Nephron (organoid): Measurements from ENCODE around the gene NPAS4.
A peak's percentile ranks its signal among the peaks of the same experiment; 100 is the strongest.
"Not testable (repeated sequence)": the region's sequence is repeated elsewhere in the genome, so short reads cannot be mapped to it uniquely, and the experiment has no call there.

ENCODE experiments used
- H3K27ac Mint-ChIP-seq, 3 experiments: 2 replicates each; pipeline ENCODE4 v1.8.0; 2020; ENCODE audit warnings: mixed read lengths in 3 of 3, mild to moderate bottlenecking in 2 of 3, moderate library complexity in 1 of 3
- H3K27me3 Mint-ChIP-seq: 2 replicates; pipeline ENCODE4 v1.8.0; 2021; ENCODE audit warnings: low read depth, mild to moderate bottlenecking, moderate library complexity, mixed read lengths
- H3K36me3 Mint-ChIP-seq: 2 replicates; pipeline ENCODE4 v1.8.0; 2020; ENCODE audit warnings: low read depth, mixed read lengths
- H3K4me1 Mint-ChIP-seq: 2 replicates; pipeline ENCODE4 v1.8.0; 2020; ENCODE audit warnings: mixed read lengths
- H3K4me3 Mint-ChIP-seq, 3 experiments: 2 replicates each; pipeline ENCODE4 v1.8.0; 2020; ENCODE audit warnings: mild to moderate bottlenecking in 3 of 3, mixed read lengths in 3 of 3, moderate library complexity in 2 of 3
- H3K9me3 Mint-ChIP-seq: 2 replicates; pipeline ENCODE4 v1.8.0; 2020; ENCODE audit warnings: mixed read lengths
- CTCF ChIP-seq, 3 experiments: fragments of 200-600 bp; sonication (generic); IDR thresholded peaks; one replicate each; pipeline ENCODE4 v1.5.0; 2021; ENCODE audit warnings: antibody characterized with exemption in 3 of 3; ENCODE audit not compliant: unreplicated experiment in 3 of 3

Gene NPAS4

DNA sequence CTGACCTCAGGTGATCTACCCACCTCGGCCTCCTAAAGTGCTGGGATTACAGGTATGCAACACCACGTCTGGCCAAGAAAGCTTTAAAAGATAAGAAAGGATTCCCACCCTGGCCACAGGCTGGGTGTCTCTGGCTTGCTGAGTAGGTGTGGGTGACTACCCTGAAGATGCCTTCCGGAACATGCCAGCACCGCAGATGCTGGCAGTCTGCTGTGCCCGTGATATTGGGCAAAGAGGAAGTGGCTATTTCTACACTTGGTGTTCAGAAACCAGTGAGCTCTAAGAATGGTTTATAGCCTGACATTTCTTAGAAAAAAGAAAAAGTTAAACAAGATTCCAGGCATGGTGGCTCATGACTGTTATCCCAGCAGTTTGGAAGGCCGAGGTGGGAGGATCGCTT lies 11.8 kb downstream of the NPAS4 start:
- no peak for TF ChIP-seq CTCF (IDR thresholded peaks at IDR 0.05; ENCODE audit: unreplicated experiment in 3 of 3)
- Mint-ChIP-seq H3K9me3 (no peaks in the 10 kb centered on the region), H3K27ac (no peak overlapping the region), H3K36me3 (peaks cover 38% of the 10 kb centered on the region), H3K4me1 (no peaks in the 10 kb centered on the region), H3K4me3 (no peak overlapping the region), H3K27me3 (no peaks in the 10 kb centered on the region)

- Mint-ChIP-seq H3K36me3 (peaks cover 25% of the 10 kb centered on the region), H3K27me3 (peaks cover 7% of the 10 kb centered on the region), H3K9me3 (no peaks in the 10 kb centered on the region), H3K27ac (peak overlapping the region; percentile 98 to 100 (median 99)), H3K4me3 (peak overlapping the region; percentile 88 to 94 (median 90)), H3K4me1 (peaks cover 6% of the 10 kb centered on the region)
- no peak for TF ChIP-seq CTCF (IDR thresholded peaks at IDR 0.05; ENCODE audit: unreplicated experiment in 3 of 3)
Observed at GRCh38 chr11:66437979-66438503, 17.2 kb downstream of the NPAS4 start.

DNA sequence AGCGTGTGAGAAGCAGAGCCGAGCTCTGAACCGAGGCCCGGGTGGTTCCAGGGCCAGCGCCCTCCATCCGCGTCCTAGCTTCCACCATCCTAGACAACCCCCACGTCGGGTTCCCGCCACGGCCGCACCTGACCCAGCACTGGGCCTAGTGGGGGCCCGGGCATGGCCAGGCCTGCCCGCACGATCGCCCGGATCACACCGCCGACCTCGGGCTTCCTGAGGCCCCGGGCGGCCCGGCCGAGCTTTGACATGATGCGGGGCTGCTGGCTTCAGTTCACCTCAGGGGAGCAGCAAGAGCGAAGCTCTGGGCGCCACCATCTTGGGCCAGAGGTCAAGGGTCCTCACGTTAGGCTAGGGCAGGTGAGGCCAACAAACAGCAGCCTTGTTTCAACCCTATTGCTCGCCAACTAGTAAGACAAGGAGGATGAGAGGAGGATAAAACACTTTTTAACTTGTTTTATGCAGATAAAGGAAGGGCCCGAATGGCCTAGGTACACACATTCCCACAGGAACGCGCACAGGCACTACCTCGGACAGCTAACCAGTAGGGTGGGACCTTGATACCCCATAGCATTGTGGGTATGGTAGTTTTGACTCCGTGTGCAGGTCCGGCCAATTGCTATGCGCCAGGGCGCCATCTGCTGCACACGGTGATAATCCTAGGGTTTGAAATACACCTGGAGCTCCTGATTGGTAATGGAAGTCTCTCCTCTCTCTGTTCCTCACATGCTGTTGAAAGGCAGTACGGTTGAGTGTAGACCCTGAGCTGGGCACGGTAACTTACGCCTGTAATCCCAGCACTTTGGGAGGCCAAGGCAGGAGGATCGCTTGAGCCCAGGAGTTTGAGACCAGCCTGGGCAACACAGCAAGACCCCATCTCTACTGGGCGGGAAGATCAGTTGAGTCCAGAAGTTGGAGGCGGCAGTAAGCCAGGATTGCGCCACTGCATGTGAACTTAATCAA lies 17.9 kb downstream of the NPAS4 start, which contains the start of gene MRPL11:
Gene MRPL11 (minus strand): TSS at position 345 of the 963 bp plus-strand sequence. CDS start 94 bp downstream, at position 251.
- H3K27me3 Mint-ChIP-seq = peaks cover 12% of the 10 kb centered on the region
- TF ChIP-seq CTCF (IDR thresholded peaks at IDR 0.05; ENCODE audit: unreplicated experiment in 3 of 3) = peak; percentile 57 to 66 (median 62)
- H3K4me3 Mint-ChIP-seq = peak within 1 kb of the TSS; percentile 88 to 94 (median 90)

GRCh38 chr11:66440101-66440939 lies 19.5 kb downstream of the NPAS4 start:
- Mint-ChIP-seq H3K27me3 (peaks cover 12% of the 10 kb centered on the region), H3K4me3 (peak overlapping the region in 1 of 3 experiments; percentile 60), H3K36me3 (peaks cover 17% of the 10 kb centered on the region)
- not testable (repeated sequence) for H3K27ac Mint-ChIP-seq, H3K4me1 Mint-ChIP-seq, H3K9me3 Mint-ChIP-seq

More for the DNA sequence above, 17.9 kb downstream of the NPAS4 start, which contains the start of gene MRPL11:
- peak within 1 kb of the TSS; percentile 98 to 100 (median 99) for H3K27ac Mint-ChIP-seq
- peaks cover 23% of the 10 kb centered on the region for H3K36me3 Mint-ChIP-seq
- H3K4me1 Mint-ChIP-seq = peaks cover 6% of the 10 kb centered on the region
- no peaks in the 10 kb centered on the region for H3K9me3 Mint-ChIP-seq

- Mint-ChIP-seq H3K27me3 (peaks cover 12% of the 10 kb centered on the region), H3K36me3 (peaks cover 11% of the 10 kb centered on the region)
- H3K9me3 Mint-ChIP-seq, H3K4me3 Mint-ChIP-seq, H3K27ac Mint-ChIP-seq, H3K4me1 Mint-ChIP-seq: not testable (repeated sequence)
Observed at GRCh38 chr11:66440940-66441282, 20.1 kb downstream of the NPAS4 start.

- TF ChIP-seq CTCF (IDR thresholded peaks at IDR 0.05; ENCODE audit: unreplicated experiment in 3 of 3) = no peak
- H3K9me3 Mint-ChIP-seq = no peaks in the 10 kb centered on the region
- no peaks in the 10 kb centered on the region for H3K36me3 Mint-ChIP-seq
- peaks cover 15% of the 10 kb centered on the region for H3K27me3 Mint-ChIP-seq
- H3K4me3 Mint-ChIP-seq = no peak overlapping the region
- no peaks in the 10 kb centered on the region for H3K4me1 Mint-ChIP-seq
- H3K27ac Mint-ChIP-seq = no peak overlapping the region
Observed at GRCh38 chr11:66443602-66444001, 22.8 kb downstream of the NPAS4 start.
